HG03175 (cell line): ENCODE measurements around the gene MTPN.

Source experiments
- ATAC-seq: cut with Tn5 transposase; IDR thresholded peaks from one replicate; pipeline ENCODE4 v1.9.1; 2021; ENCODE audit warnings: mild to moderate bottlenecking, moderate library complexity; ENCODE audit not compliant: unreplicated experiment

Gene MTPN

GRCh38 chr7:135958173-135958572 lies 19.0 kb downstream of the MTPN start:
- no peak for ATAC-seq

GRCh38 chr7:135957627-135958026 lies 19.5 kb downstream of the MTPN start:
- no peak for ATAC-seq

- ATAC-seq, result no peak
Measured at GRCh38 chr7:135956393-135956792, 20.8 kb downstream of the MTPN start.

- ATAC-seq, result no peak
Measured at GRCh38 chr7:135950972-135951371, 26.2 kb downstream of the MTPN start.

- no peak for ATAC-seq
Measured at GRCh38 chr7:135950429-135950828, 26.7 kb downstream of the MTPN start.

GRCh38 chr7:135946289-135947055 lies 30.7 kb downstream of the MTPN start:
- no peak for ATAC-seq

GRCh38 chr7:135944753-135945152 lies 32.4 kb downstream of the MTPN start:
- ATAC-seq, result no peak

GRCh38 chr7:135943134-135943879 lies 33.9 kb downstream of the MTPN start:
- ATAC-seq, result no peak

GRCh38 chr7:135942614-135943013 lies 34.5 kb downstream of the MTPN start:
- ATAC-seq, result peak; percentile 81

- no peak for ATAC-seq
Measured at GRCh38 chr7:135940077-135941075, 36.8 kb downstream of the MTPN start.

- ATAC-seq, result no peak
Measured at GRCh38 chr7:135939261-135939812, 37.8 kb downstream of the MTPN start.

GRCh38 chr7:135938563-135938962 lies 38.6 kb downstream of the MTPN start:
- peak; percentile 52 for ATAC-seq

GRCh38 chr7:135938086-135938485 lies 39.1 kb downstream of the MTPN start:
- no peak for ATAC-seq

- no peak for ATAC-seq
Measured at GRCh38 chr7:135936497-135937217, 40.5 kb downstream of the MTPN start.

GRCh38 chr7:135934651-135935050 lies 42.5 kb downstream of the MTPN start:
- ATAC-seq, result no peak

- ATAC-seq, result no peak
Measured at GRCh38 chr7:135933509-135934188, 43.5 kb downstream of the MTPN start.

- no peak for ATAC-seq
Measured at GRCh38 chr7:135932131-135932530, 45.0 kb downstream of the MTPN start.

- ATAC-seq, result no peak
Measured at GRCh38 chr7:135930565-135931461, 46.3 kb downstream of the MTPN start.
